ENCODE data around the gene USP17L17. TPM values are rescaled to one million over a fixed set of nuclear protein-coding genes. Genes with fewer than 3 reads are reported as not detected.
"Not testable (repeated sequence)": the region's sequence is repeated elsewhere in the genome, so short reads cannot be mapped to it uniquely, and the experiment has no call there.

USP17L17 gene, protein sequence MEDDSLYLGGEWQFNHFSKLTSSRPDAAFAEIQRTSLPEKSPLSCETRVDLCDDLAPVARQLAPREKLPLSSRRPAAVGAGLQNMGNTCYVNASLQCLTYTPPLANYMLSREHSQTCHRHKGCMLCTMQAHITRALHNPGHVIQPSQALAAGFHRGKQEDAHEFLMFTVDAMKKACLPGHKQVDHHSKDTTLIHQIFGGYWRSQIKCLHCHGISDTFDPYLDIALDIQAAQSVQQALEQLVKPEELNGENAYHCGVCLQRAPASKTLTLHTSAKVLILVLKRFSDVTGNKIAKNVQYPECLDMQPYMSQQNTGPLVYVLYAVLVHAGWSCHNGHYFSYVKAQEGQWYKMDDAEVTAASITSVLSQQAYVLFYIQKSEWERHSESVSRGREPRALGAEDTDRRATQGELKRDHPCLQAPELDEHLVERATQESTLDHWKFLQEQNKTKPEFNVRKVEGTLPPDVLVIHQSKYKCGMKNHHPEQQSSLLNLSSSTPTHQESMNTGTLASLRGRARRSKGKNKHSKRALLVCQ
- total RNA-seq (2021): not detected in 2 replicates
- long read RNA-seq: 0 reads

GRCh38 chr4:9243579-9243978 lies at the start of gene USP17L17:
TSS of gene USP17L17 (plus strand) at chr4:9243879. CDS start at chr4:9243879, 0 bp downstream.
- not testable (repeated sequence) for H2AK5ac ChIP-seq (ENCODE audit: insufficient read length, low read length); H3K79me2 ChIP-seq (ENCODE audit: insufficient read depth, low read length); H3K23ac ChIP-seq (ENCODE audit: insufficient read length, low read depth, low read length); H3K4me1 Mint-ChIP-seq; H3K4ac ChIP-seq (ENCODE audit: low read depth, low read length); H3K4me1 ChIP-seq (ENCODE audit: insufficient read depth, low read length); H2BK20ac ChIP-seq (ENCODE audit: low read depth, low read length, poor library complexity, severe bottlenecking); H3K9me3 ChIP-seq (ENCODE audit: control insufficient read depth, low read depth, low read length); H3K9me3 Mint-ChIP-seq; H3K18ac ChIP-seq (ENCODE audit: insufficient read length, low read depth, low read length); H4K5ac ChIP-seq (ENCODE audit: insufficient read length, low read depth, low read length); H3K4me2 ChIP-seq (ENCODE audit: insufficient read depth, insufficient read length, low read length); H2BK5ac ChIP-seq (ENCODE audit: insufficient read length, low read length); H3K27ac Mint-ChIP-seq; H3K9ac ChIP-seq (ENCODE audit: extremely low read depth, insufficient read length, low read length); H3K23me2 ChIP-seq (ENCODE audit: insufficient read length, low read depth, low read length, poor library complexity, severe bottlenecking); H3T11ph ChIP-seq (ENCODE audit: low read length); H3K36me3 Mint-ChIP-seq (ENCODE audit: insufficient read depth in 1 of 3, low read depth in 3 of 3); H4K91ac ChIP-seq (ENCODE audit: insufficient read length, low read depth, low read length); H3K27ac ChIP-seq (ENCODE audit: insufficient read length, low read depth, low read length); H4K8ac ChIP-seq (replicated peaks; ENCODE audit: insufficient read length, low read depth, low read length); H2BK15ac ChIP-seq (ENCODE audit: low read depth, low read length); H3K79me1 ChIP-seq (ENCODE audit: insufficient read depth, low read depth, low read length, poor library complexity, severe bottlenecking); H2BK12ac ChIP-seq (ENCODE audit: insufficient read length, low read depth, low read length); H2AFZ ChIP-seq (ENCODE audit: low read length); H3K27me3 ChIP-seq (ENCODE audit: insufficient read depth, low read length); H3K14ac ChIP-seq (ENCODE audit: insufficient read depth, low read length); DNase-seq; H4K20me1 ChIP-seq (ENCODE audit: control insufficient read depth, insufficient read depth, insufficient read length); H3K4me3 Mint-ChIP-seq; H2BK120ac ChIP-seq (ENCODE audit: low read depth, low read length, poor library complexity, severe bottlenecking); H3K27me3 Mint-ChIP-seq (ENCODE audit: low read depth); H3K56ac ChIP-seq (ENCODE audit: insufficient read length, low read depth, low read length)
- WGBS (ENCODE audit: extremely low coverage, insufficient read length, low lambda C conversion rate): no CpG with 5 or more reads among the region's 14 CpGs

DNA sequence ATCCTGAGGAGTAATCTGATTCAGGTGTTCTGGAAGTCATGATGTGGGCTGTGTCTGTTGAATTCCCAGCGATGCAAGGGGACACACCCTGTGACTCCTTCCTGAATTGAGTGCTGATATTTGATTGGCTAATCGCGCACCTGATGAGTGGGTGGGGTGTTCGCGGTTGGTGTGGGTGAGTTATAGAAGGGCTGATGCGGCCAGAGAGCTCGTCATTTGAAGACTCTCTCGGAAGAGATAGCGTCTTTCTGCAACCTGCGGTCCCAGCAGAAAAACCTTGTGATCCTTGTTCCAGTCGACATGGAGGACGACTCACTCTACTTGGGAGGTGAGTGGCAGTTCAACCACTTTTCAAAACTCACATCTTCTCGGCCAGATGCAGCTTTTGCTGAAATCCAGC lies 33.3 kb upstream of the USP17L17 start, which contains the start of gene USP17L10:
USP17L10 (plus strand) TSS at position 301 of the 400 bp plus-strand sequence; CDS start at position 301, 0 bp downstream.
- not testable (repeated sequence) for H2BK20ac ChIP-seq (ENCODE audit: low read depth, low read length, poor library complexity, severe bottlenecking); H3K9me3 ChIP-seq (ENCODE audit: control insufficient read depth, low read depth, low read length); H4K8ac ChIP-seq (replicated peaks; ENCODE audit: insufficient read length, low read depth, low read length); H3K9ac ChIP-seq (ENCODE audit: extremely low read depth, insufficient read length, low read length); H3K4me1 Mint-ChIP-seq; H3K18ac ChIP-seq (ENCODE audit: insufficient read length, low read depth, low read length); DNase-seq; H3K4ac ChIP-seq (ENCODE audit: low read depth, low read length); H3K27me3 Mint-ChIP-seq (ENCODE audit: low read depth); H2AFZ ChIP-seq (ENCODE audit: low read length); H4K91ac ChIP-seq (ENCODE audit: insufficient read length, low read depth, low read length); H4K5ac ChIP-seq (ENCODE audit: insufficient read length, low read depth, low read length); H3K4me1 ChIP-seq (ENCODE audit: insufficient read depth, low read length); H3K4me3 Mint-ChIP-seq; H3K79me1 ChIP-seq (ENCODE audit: insufficient read depth, low read depth, low read length, poor library complexity, severe bottlenecking); H3K79me2 ChIP-seq (ENCODE audit: insufficient read depth, low read length); H3K36me3 Mint-ChIP-seq (ENCODE audit: insufficient read depth in 1 of 3, low read depth in 3 of 3); H3K14ac ChIP-seq (ENCODE audit: insufficient read depth, low read length); H3K27ac ChIP-seq (ENCODE audit: insufficient read length, low read depth, low read length); H2BK120ac ChIP-seq (ENCODE audit: low read depth, low read length, poor library complexity, severe bottlenecking); H3K23me2 ChIP-seq (ENCODE audit: insufficient read length, low read depth, low read length, poor library complexity, severe bottlenecking); H2BK5ac ChIP-seq (ENCODE audit: insufficient read length, low read length); H2AK5ac ChIP-seq (ENCODE audit: insufficient read length, low read length); H3K27ac Mint-ChIP-seq; H3K23ac ChIP-seq (ENCODE audit: insufficient read length, low read depth, low read length); H3K9me3 Mint-ChIP-seq; H3K4me2 ChIP-seq (ENCODE audit: insufficient read depth, insufficient read length, low read length); H2BK15ac ChIP-seq (ENCODE audit: low read depth, low read length); H3K56ac ChIP-seq (ENCODE audit: insufficient read length, low read depth, low read length); H2BK12ac ChIP-seq (ENCODE audit: insufficient read length, low read depth, low read length); H3K27me3 ChIP-seq (ENCODE audit: insufficient read depth, low read length); H4K20me1 ChIP-seq (ENCODE audit: control insufficient read depth, insufficient read depth, insufficient read length); H3T11ph ChIP-seq (ENCODE audit: low read length)
- no CpG with 5 or more reads among the region's 13 CpGs for WGBS (ENCODE audit: extremely low coverage, insufficient read length, low lambda C conversion rate)

Data from H9 (cell line).